ENCODE measurements around the gene MRPL39.

Gene MRPL39

GRCh38 chr21:25568246-25568645 is 39.0 kb downstream of the MRPL39 start:
- no peak for DNase-seq (ENCODE audit: low read depth in 2 of 2)

GRCh38 chr21:25567472-25567871 is 39.8 kb downstream of the MRPL39 start:
- no peak for DNase-seq (ENCODE audit: low read depth in 2 of 2)

- no peak for DNase-seq (ENCODE audit: low read depth in 2 of 2)
Measured at GRCh38 chr21:25566645-25567044, 40.6 kb downstream of the MRPL39 start.

GRCh38 chr21:25565272-25566211 is 41.7 kb downstream of the MRPL39 start:
- DNase-seq (ENCODE audit: low read depth in 2 of 2) = no peak

GRCh38 chr21:25564349-25564948 is 42.8 kb downstream of the MRPL39 start:
- no peak for DNase-seq (ENCODE audit: low read depth in 2 of 2)

- DNase-seq (ENCODE audit: low read depth in 2 of 2) = no peak
Measured at GRCh38 chr21:25563361-25564116, 43.7 kb downstream of the MRPL39 start.

- DNase-seq (ENCODE audit: low read depth in 2 of 2) = no peak
Measured at GRCh38 chr21:25562660-25563059, 44.6 kb downstream of the MRPL39 start.

- DNase-seq (ENCODE audit: low read depth in 2 of 2) = peak; percentile 73 to 76
Measured at GRCh38 chr21:25561668-25562641, 45.3 kb downstream of the MRPL39 start.

GRCh38 chr21:25560891-25561290 is 46.4 kb downstream of the MRPL39 start:
- no peak for DNase-seq (ENCODE audit: low read depth in 2 of 2)

- DNase-seq (ENCODE audit: low read depth in 2 of 2) = no peak
Measured at GRCh38 chr21:25560271-25560685, 47.0 kb downstream of the MRPL39 start.

- no peak for DNase-seq (ENCODE audit: low read depth in 2 of 2)
Measured at GRCh38 chr21:25559746-25560145, 47.5 kb downstream of the MRPL39 start.

- no peak for DNase-seq (ENCODE audit: low read depth in 2 of 2)
Measured at GRCh38 chr21:25558123-25558522, 49.2 kb downstream of the MRPL39 start.

- DNase-seq (ENCODE audit: low read depth in 2 of 2) = no peak
Measured at GRCh38 chr21:25557180-25557579, 50.1 kb downstream of the MRPL39 start.

GRCh38 chr21:25556091-25556490 is 51.2 kb downstream of the MRPL39 start:
- no peak for DNase-seq (ENCODE audit: low read depth in 2 of 2)

GRCh38 chr21:25555492-25555891 is 51.8 kb downstream of the MRPL39 start:
- DNase-seq (ENCODE audit: low read depth in 2 of 2) = no peak

GRCh38 chr21:25552856-25553255 is 54.4 kb downstream of the MRPL39 start:
- DNase-seq (ENCODE audit: low read depth in 2 of 2) = no peak

- DNase-seq (ENCODE audit: low read depth in 2 of 2) = no peak
Measured at GRCh38 chr21:25551569-25551968, 55.7 kb downstream of the MRPL39 start.

- DNase-seq (ENCODE audit: low read depth in 2 of 2) = no peak
Measured at GRCh38 chr21:25550352-25551120, 56.7 kb downstream of the MRPL39 start.

- DNase-seq (ENCODE audit: low read depth in 2 of 2) = no peak
Measured at GRCh38 chr21:25541042-25541441, 66.2 kb downstream of the MRPL39 start.

- no peak for DNase-seq (ENCODE audit: low read depth in 2 of 2)
Measured at GRCh38 chr21:25539606-25540005, 67.7 kb downstream of the MRPL39 start.
